ENCODE data around the gene MAS1L. TPM values are rescaled to one million over a fixed set of nuclear protein-coding genes. Genes with fewer than 3 reads are reported as not detected.

The MAS1L gene
- total RNA-seq, 1 experiment from 2014 or later, result not detected

DNA sequence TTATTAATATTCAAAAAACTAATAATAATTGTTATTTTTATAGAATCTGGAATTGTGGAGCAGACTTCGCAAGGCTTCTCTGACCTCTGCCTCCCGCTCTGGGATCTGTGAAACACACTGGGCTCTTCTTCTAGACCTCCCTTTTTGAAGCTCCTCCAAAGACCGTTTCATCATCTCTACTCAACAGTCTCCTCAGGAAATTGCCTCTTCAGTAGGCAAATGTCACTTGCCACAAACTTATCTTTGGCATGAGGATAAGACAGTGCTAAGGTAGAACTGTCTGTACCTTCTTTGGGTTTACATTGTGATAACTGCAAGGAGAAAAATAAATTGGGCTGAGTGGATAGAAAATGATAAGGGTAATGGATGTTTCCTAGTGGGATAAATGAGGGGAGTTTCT lies 2.3 kb upstream of the MAS1L start:
- no peaks in the 10 kb centered on the region for H3K79me2 ChIP-seq (ENCODE audit: insufficient read depth, low read length)
- TF ChIP-seq CTCF (IDR thresholded peaks at IDR 0.05 in 2 of 3, conservative IDR thresholded peaks at IDR 0.05 in 1 of 3; ENCODE audit: borderline replicate concordance in 1 of 3, insufficient read depth in 1 of 3, low read depth in 2 of 3, low read length in 2 of 3), result no peak
- TF ChIP-seq ATF3 (IDR thresholded peaks at IDR 0.05), result no peak
- no peak for TF ChIP-seq CBX3 (IDR thresholded peaks at IDR 0.05; ENCODE audit: low read depth)
- no peak for TF ChIP-seq REST (IDR thresholded peaks at IDR 0.05; ENCODE audit: low read depth)
- no peak for TF ChIP-seq JUND (IDR thresholded peaks at IDR 0.05)
- TF ChIP-seq EZH2 (IDR thresholded peaks at IDR 0.05), result no peak
- TF ChIP-seq CEBPB (IDR thresholded peaks at IDR 0.05; ENCODE audit: low read depth), result no peak
- TF ChIP-seq EZH2phosphoT487 (IDR thresholded peaks at IDR 0.05; ENCODE audit: borderline replicate concordance), result no peak
- TF ChIP-seq SIN3A (IDR thresholded peaks at IDR 0.05; ENCODE audit: low read depth), result no peak
- no peak for TF ChIP-seq SP1 (IDR thresholded peaks at IDR 0.05; ENCODE audit: low read depth)
- TF ChIP-seq RAD21 (IDR thresholded peaks at IDR 0.05; ENCODE audit: low read depth), result no peak
- TF ChIP-seq YY1 (IDR thresholded peaks at IDR 0.05; ENCODE audit: extremely low read depth, insufficient replicate concordance, low read depth, low read length), result no peak
- TF ChIP-seq FOSL1 (IDR thresholded peaks at IDR 0.05; ENCODE audit: low read depth), result no peak
- no peak for TF ChIP-seq POLR2AphosphoS5 (IDR thresholded peaks at IDR 0.05; ENCODE audit: low read depth, low read length)
- no peak for TF ChIP-seq POLR2A (IDR thresholded peaks at IDR 0.05; ENCODE audit: borderline replicate concordance, extremely low read depth, insufficient read depth, insufficient read length)
- no peak for TF ChIP-seq ZNF274 (IDR thresholded peaks at IDR 0.05; ENCODE audit: low read depth, low read length)
- TF ChIP-seq EGR1 (IDR thresholded peaks at IDR 0.05; ENCODE audit: low read depth), result no peak
- no peak for TF ChIP-seq ZBTB33 (IDR thresholded peaks at IDR 0.05; ENCODE audit: extremely low read depth, insufficient replicate concordance, low read length)
- TF ChIP-seq ZFX (IDR thresholded peaks at IDR 0.05), result no peak
- no peak for TF ChIP-seq SRF (IDR thresholded peaks at IDR 0.05; ENCODE audit: low read depth)
- intact Hi-C loops (cut with micrococcal nuclease), result no loop called here

More for the DNA sequence above, 2.3 kb upstream of the MAS1L start:
- Histone ChIP-seq H3K27ac (ENCODE audit: low read depth, low read length) (no peak overlapping the region), H3K36me3 (ENCODE audit: control insufficient read depth in 1 of 2, insufficient read depth in 2 of 2, low read length in 2 of 2) (no peaks in the 10 kb centered on the region), H3K4me1 (ENCODE audit: control insufficient read depth in 1 of 2, insufficient read depth in 2 of 2, low read length in 2 of 2) (no peaks in the 10 kb centered on the region), H3K4me3 (replicated peaks in 1 of 2; ENCODE audit: low read depth in 1 of 2, low read length in 2 of 2) (no peak overlapping the region), H3K4me2 (ENCODE audit: low read length) (no peak overlapping the region), H4K20me1 (ENCODE audit: insufficient read depth) (no peaks in the 10 kb centered on the region), H3K9me3 (ENCODE audit: control insufficient read depth in 1 of 2, insufficient read depth in 1 of 2, low read depth in 1 of 2, low read length in 2 of 2) (no peaks in the 10 kb centered on the region), H3K9me2 (ENCODE audit: insufficient read depth) (no peaks in the 10 kb centered on the region; the same call in 1 of the 2 replicates), H2AFZ (ENCODE audit: low read depth, low read length, poor library complexity, severe bottlenecking) (no peak overlapping the region), H3K27me3 (ENCODE audit: insufficient read depth, low read length) (peaks cover 5% of the 10 kb centered on the region; the same call in 1 of the 2 replicates), H3K9ac (ENCODE audit: low read length) (no peak overlapping the region)
- no TSS peak for BruUV-seq (replicated peaks)
- ChIA-PET CTCF (no interaction called here), POLR2A (no interaction called here), RAD21 (ENCODE audit: low non-redundant PET in 1 of 2, low total read pairs in 2 of 2, uncharacterized antibody in 2 of 2, unreplicated experiment in 2 of 2) (no interaction called here)
- ATAC-seq (no peak), DNase-seq (ENCODE audit: low read depth, low spot score) (no peak)

All from HCT116 (cell line).